GM13976 (cell line): ENCODE data around the gene PITX1.

Experiments
- DNase-seq: peaks from one replicate; pipeline ENCODE4 v3.0.0; 2012; ENCODE audit warnings: low spot score
- CTCF ChIP-seq: IDR thresholded peaks from 2 replicates; pipeline ENCODE4 v1.5.1; 2012; ENCODE audit warnings: borderline replicate concordance, mild to moderate bottlenecking; ENCODE audit not compliant: insufficient read depth; ENCODE audit errors: extremely low read depth, missing control alignments, control extremely low read depth
- in situ Hi-C: fragments of 300-500 bp; cut with MboI; formaldehyde crosslinking; loops from one replicate; pipeline ENCODE4 v1.12.0; 2022; ENCODE audit warnings: low sequenced_read_pairs, mixed read lengths, inconsistent platforms; ENCODE audit not compliant: unreplicated experiment

PITX1 gene

DNA sequence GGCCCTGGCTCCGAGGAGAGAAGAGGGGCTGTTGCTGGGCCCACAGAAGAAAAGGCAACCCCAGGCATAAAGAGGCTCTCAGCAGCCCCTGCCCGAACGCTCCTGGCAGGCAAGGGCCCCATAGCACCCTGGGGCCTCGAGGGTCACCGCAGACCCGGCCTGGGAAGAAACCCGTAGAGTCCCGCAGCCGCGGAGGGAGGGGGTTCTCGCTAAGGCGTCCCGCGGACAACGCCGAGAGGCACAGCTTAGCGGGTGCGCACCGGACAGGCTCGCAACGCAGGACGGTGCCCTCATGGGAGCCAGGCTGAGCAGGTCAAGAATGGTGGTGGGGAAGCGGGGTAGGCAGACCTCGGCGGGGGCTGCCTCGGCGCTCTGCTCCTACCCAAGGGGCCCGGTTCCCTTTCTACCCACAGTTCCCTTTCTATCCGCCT, 6.7 kb downstream of the PITX1 start:
- DNase-seq = no peak
- in situ Hi-C loops = no loop called here
- TF ChIP-seq CTCF = no peak

DNA sequence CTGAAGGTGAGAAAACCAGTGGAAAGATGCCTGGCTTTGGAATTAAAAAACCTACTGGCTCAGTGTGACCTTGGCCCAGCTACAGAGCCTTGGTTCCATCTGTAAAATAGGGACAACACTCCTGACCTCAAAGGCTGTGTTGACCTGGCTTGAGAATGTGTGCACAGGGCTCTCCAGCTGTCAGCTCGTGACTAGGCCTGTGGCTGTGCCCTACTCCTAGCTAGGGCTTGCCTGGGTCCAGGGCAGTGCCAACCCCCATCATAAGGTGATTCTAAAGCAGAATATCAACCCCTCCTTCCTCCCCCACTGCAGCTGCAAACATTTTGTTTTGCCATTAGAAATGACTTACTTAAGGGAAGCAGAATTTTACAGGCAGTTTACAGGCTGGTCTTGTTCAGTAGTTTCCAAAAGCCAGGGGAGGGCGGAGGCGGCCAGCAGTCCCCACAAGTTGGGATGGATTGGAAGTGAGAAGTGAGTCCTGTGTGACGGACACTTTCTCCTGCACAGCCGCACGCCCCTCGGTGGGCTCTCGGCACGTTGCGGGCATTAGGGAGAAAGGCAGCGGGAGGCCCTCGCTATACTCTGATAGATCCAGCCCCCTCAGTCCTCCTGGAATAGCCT, 7.3 kb downstream of the PITX1 start:
- in situ Hi-C loops = no loop called here

GRCh38 chr5:135025730-135026644, 8.0 kb downstream of the PITX1 start:
- in situ Hi-C loops = no loop called here
- no peak for TF ChIP-seq CTCF
- no peak for DNase-seq

More for the DNA sequence above, 7.3 kb downstream of the PITX1 start:
- TF ChIP-seq CTCF = no peak
- no peak for DNase-seq

GRCh38 chr5:135024956-135025729, 8.9 kb downstream of the PITX1 start:
- DNase-seq = no peak
- no peak for TF ChIP-seq CTCF
- in situ Hi-C loops = no loop called here

DNA sequence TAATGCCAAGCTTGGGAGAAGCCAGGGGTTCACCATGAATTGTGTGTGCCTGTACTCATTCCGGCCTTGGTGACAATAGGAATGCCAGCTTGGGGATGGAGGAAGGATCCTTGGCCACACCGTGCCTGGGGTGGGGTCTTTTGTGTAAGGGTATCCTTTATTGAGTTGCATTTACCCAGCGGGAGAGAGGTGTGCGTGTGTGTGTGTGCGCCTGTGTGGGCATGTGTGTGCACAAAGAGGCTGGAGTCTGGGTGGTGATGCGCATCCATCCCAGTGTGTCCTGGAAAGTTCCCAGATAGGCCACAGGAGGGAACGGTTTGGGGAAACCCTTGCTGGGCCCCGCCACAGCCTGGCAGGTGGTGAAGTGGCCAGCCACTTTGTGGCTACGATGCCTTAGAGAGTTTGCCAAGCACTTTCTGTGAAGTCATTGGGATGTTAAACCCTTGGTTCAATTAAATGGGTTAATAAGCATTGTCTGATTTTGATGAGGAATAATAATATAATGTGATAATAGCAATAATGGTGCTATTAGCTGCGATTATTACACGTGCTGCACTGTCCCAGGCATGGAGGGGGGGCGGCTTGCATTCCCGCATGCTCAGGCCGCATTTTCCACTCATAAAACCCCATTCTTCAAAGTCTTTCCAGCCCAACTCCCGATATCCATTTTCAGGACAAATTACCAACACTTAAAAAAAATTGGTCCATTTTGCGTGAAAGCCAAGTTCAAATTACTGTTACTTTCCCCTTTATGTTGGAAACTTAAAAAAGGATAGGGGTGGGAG, 13.7 kb downstream of the PITX1 start:
- in situ Hi-C loops = no loop called here
- DNase-seq = no peak
- no peak for TF ChIP-seq CTCF

GRCh38 chr5:135019314-135019713, 14.7 kb downstream of the PITX1 start:
- in situ Hi-C loops = no loop called here
- no peak for TF ChIP-seq CTCF
- no peak for DNase-seq
